Mesothelial cell of epicardium (in vitro differentiated cells): ENCODE data around the gene HTR3B. TPM values are rescaled to one million over a fixed set of nuclear protein-coding genes. Genes with fewer than 3 reads are reported as not detected.

Experiments used
- DNase-seq, 2 experiments: peaks; one replicate each; pipeline ENCODE4 v3.0.0; 2021; ENCODE audit warnings: low spot score in 2 of 2; ENCODE audit not compliant: unreplicated experiment in 2 of 2
- H3K27ac Mint-ChIP-seq: 2 replicates; pipeline ENCODE4 v1.8.0; 2021; ENCODE audit warnings: mixed read lengths
- H3K27me3 Mint-ChIP-seq: 2 replicates; pipeline ENCODE4 v1.8.0; 2021; ENCODE audit warnings: low read depth, mixed read lengths
- H3K36me3 Mint-ChIP-seq: 2 replicates; pipeline ENCODE4 v1.8.0; 2021; ENCODE audit warnings: mixed read lengths
- H3K4me1 Mint-ChIP-seq: 2 replicates; pipeline ENCODE4 v1.8.0; 2021; ENCODE audit warnings: mixed read lengths
- H3K4me3 Mint-ChIP-seq: 2 replicates; pipeline ENCODE4 v1.8.0; 2021; ENCODE audit warnings: mild to moderate bottlenecking, moderate library complexity, mixed read lengths
- H3K9me3 Mint-ChIP-seq: 2 replicates; pipeline ENCODE4 v1.8.0; 2021; ENCODE audit warnings: mixed read lengths
- CTCF ChIP-seq: fragments of 200-600 bp; sonication (generic); IDR thresholded peaks from one replicate; pipeline ENCODE4 v1.5.0; 2021; ENCODE audit warnings: antibody characterized with exemption; ENCODE audit not compliant: unreplicated experiment
- total RNA-seq: library from RNA; stranded (reverse); gene quantifications from 3 replicates; pipeline ENCODE4 v1.2.1, GENCODE V29; 2021

HTR3B gene
- total RNA-seq, 1 donor from 2014 or later, result not detected

- no peak for DNase-seq
- H3K4me1 Mint-ChIP-seq, result no peaks in the 10 kb centered on the region
- H3K9me3 Mint-ChIP-seq, result no peaks in the 10 kb centered on the region
- H3K27me3 Mint-ChIP-seq, result peaks cover 70% of the 10 kb centered on the region
- no peak for TF ChIP-seq CTCF
- H3K27ac Mint-ChIP-seq, result no peak overlapping the region
- no peak overlapping the region for H3K4me3 Mint-ChIP-seq
- H3K36me3 Mint-ChIP-seq, result no peaks in the 10 kb centered on the region
Measured at GRCh38 chr11:113967361-113967760, 62.8 kb downstream of the HTR3B start.

- DNase-seq, result no peak
- H3K4me1 Mint-ChIP-seq, result peaks cover 10% of the 10 kb centered on the region
- H3K36me3 Mint-ChIP-seq, result no peaks in the 10 kb centered on the region
- no peaks in the 10 kb centered on the region for H3K9me3 Mint-ChIP-seq
- H3K4me3 Mint-ChIP-seq, result no peak overlapping the region
- peaks cover 67% of the 10 kb centered on the region for H3K27me3 Mint-ChIP-seq
- TF ChIP-seq CTCF, result no peak
- no peak overlapping the region for H3K27ac Mint-ChIP-seq
Measured at GRCh38 chr11:113971506-113972195, 67.1 kb downstream of the HTR3B start.

GRCh38 chr11:113974741-113975470 lies 70.3 kb downstream of the HTR3B start, which contains the start of gene HTR3A:
HTR3A (plus strand) TSS chr11:113975108; CDS start chr11:113975326, 218 bp downstream.
- Mint-ChIP-seq H3K27ac (no peak within 1 kb of the TSS), H3K9me3 (no peaks in the 10 kb centered on the region), H3K27me3 (peaks cover 81% of the 10 kb centered on the region), H3K36me3 (no peaks in the 10 kb centered on the region), H3K4me1 (peaks cover 10% of the 10 kb centered on the region), H3K4me3 (no peak within 1 kb of the TSS)
- peak; percentile 50 to 76 for DNase-seq
- TF ChIP-seq CTCF, result no peak

GRCh38 chr11:113977071-113977490 lies 72.5 kb downstream of the HTR3B start:
- no peaks in the 10 kb centered on the region for H3K9me3 Mint-ChIP-seq
- H3K4me3 Mint-ChIP-seq, result no peak overlapping the region
- H3K27ac Mint-ChIP-seq, result no peak overlapping the region
- peaks cover 82% of the 10 kb centered on the region for H3K27me3 Mint-ChIP-seq
- H3K4me1 Mint-ChIP-seq, result peaks cover 10% of the 10 kb centered on the region
- no peak for TF ChIP-seq CTCF
- no peak for DNase-seq
- no peaks in the 10 kb centered on the region for H3K36me3 Mint-ChIP-seq

GRCh38 chr11:113977701-113978100 lies 73.1 kb downstream of the HTR3B start:
- DNase-seq, result no peak
- H3K4me1 Mint-ChIP-seq, result peaks cover 10% of the 10 kb centered on the region
- no peaks in the 10 kb centered on the region for H3K36me3 Mint-ChIP-seq
- TF ChIP-seq CTCF, result no peak
- H3K4me3 Mint-ChIP-seq, result no peak overlapping the region
- peaks cover 82% of the 10 kb centered on the region for H3K27me3 Mint-ChIP-seq
- H3K27ac Mint-ChIP-seq, result no peak overlapping the region
- H3K9me3 Mint-ChIP-seq, result no peaks in the 10 kb centered on the region
